HK-2 (cell line): ENCODE measurements around the gene TNFRSF1A.

Experiments
- DNase-seq: peaks from one replicate; pipeline ENCODE4 v3.0.0-alpha.2; 2018; ENCODE audit not compliant: unreplicated experiment

Gene TNFRSF1A

DNA sequence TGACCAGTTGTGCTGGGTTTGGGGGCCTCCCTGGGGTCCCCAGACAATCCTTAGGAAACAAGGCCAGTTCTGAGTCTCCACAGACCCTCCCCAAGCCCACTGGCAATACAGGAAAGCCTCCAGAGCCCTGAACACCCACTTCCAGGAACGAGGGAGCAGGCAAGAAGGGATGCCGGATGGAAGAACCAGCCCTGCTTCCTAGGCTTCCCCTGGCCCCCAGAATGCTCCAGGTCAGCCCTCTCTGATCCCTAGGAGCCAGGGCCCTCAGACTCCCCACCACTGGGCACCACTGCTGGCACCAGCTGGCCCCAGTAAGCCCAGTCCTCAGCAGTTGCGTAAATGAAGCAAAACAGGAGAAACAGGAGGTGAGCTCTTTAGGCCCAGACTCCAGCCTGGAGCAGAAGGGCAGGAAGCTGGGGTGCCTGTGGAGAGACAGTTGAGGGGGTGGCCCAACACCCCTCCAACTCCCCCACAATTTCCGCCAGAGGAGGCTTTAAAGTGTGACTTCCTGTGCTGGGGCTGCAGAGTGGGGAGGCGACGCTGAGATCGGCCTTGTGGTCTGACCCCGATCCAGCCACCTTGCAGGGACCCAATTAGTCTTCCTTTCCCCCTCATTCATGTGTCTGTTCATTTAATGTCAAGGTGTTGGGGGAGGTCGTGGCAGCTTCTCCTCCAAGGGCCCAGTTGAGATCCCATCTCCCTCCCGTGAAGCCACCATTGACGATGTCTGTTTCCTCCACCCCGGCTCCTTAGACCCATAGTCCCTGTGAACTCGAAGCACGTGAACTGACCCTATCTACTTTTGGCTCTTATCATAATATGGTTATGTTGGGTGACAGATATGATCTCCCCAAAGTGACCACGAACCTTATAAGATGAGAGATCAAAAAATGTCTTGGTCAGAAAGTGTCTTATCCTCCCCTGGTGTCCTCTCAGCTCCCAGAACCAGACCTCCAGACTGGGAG lies 4.7 kb downstream of the TNFRSF1A start:
- DNase-seq, result no peak

- peak; percentile 94 for DNase-seq
Observed at GRCh38 chr12:6336079-6336888, 5.6 kb downstream of the TNFRSF1A start.

DNA sequence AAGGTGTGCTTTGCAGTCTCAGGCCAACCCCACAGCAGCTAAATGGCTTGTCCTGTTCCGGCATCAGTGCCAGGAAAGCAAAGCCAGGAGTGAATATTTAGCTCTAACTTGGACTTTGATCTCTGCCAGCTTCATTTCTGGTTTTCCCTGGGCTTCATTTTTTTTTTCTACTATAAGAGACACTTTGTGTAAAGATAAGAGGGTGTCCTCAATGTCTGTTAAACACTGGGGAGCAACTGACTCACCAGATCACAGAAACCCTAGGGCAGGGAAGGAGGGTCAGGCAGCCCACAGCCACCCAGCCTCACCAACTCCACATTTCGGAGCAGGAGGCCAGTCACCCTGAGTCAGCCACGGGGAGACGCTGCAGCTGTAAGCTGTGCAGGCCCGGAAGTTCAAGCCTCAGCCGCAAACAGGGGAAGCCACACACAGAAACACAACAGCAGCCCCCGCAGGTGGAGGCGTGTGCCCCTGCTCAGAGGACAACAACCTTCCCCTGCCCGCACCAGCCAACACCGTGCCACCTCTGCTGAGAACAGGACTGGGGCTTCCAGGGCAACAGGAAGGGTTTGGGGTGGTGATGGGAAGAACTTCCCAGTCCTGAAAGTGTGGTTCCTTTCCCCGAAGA lies 6.3 kb downstream of the TNFRSF1A start:
- peak; percentile 86 for DNase-seq

DNA sequence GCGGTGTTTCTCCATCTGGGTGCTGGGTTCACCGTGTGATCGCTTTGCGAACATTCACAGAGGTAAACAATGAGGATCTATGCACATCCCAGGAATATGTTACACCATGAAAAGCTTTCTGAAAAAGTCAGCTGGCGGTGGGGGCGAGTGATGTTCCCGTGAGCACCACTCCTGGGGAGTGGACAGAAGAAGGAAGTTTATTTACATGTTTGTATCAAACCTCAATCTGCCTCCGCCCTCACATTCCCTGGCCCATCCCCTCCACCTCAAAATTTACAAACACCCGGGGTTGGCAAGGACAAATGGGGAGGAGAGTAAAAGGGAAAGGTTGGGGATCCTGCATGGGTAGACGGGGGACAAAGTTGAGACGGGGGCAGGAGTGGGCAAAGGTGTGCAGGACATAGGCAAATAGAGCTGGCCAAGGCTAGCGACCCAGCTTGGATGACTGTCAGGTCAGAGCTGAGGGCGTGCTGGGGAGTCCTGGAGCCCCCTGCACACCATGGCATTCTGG lies 6.9 kb downstream of the TNFRSF1A start:
- no peak for DNase-seq

- no peak for DNase-seq
Observed at GRCh38 chr12:6334359-6334758, 7.5 kb downstream of the TNFRSF1A start.

DNA sequence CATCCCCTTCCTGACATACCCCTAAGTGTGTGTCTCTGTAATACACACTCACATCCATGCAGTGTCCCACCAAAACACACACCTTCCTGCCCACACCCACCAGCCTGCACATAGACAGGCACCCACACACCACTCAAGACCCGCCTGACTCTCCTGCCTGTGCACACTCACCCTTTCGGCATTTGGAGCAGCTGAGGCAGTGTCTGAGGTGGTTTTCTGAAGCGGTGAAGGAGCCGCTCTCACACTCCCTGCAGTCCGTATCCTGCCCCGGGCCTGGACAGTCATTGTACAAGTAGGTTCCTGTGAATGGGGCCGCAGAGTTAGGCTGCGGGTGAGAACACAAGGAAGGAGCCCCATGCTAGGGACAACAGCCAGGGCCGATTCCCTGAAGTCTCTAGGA lies 8.3 kb downstream of the TNFRSF1A start:
- no peak for DNase-seq

- DNase-seq, result no peak
Observed at GRCh38 chr12:6333029-6333428, 8.8 kb downstream of the TNFRSF1A start.

GRCh38 chr12:6332459-6332858 lies 9.4 kb downstream of the TNFRSF1A start:
- DNase-seq, result no peak

DNA sequence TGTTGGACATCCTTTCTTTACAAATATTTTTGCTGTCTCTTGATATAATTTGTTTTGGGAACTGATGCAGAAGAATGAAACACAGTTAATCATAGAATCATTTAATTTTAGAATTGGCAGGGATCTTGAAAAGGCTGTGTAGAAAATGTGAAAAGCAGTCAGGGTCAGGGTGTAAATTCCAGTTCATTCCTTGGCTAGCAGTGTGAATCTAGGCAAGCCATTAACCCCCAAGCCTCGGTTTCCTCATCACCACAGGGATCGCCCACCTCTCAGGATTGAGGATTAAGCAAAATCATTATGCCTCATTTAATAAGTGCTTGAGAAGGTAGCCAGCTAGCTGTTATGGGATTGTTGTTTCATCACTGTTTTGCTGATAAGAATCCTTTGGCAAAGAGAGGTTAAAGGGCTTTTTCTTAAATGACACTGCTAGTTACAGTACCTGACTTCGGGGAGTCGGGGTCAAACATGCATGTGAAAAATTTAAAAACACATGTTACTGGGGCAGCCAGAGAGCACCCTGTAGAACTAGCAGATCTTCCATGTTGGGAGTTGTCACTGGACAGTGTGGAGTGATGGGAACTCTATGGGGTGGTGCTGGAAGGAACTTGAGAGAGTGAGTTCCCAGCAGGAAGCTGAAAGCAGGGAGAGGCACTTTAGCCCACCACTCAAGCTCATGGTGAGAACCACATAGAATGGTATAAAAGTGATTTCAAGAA lies 10.7 kb downstream of the TNFRSF1A start:
- no peak for DNase-seq

DNA sequence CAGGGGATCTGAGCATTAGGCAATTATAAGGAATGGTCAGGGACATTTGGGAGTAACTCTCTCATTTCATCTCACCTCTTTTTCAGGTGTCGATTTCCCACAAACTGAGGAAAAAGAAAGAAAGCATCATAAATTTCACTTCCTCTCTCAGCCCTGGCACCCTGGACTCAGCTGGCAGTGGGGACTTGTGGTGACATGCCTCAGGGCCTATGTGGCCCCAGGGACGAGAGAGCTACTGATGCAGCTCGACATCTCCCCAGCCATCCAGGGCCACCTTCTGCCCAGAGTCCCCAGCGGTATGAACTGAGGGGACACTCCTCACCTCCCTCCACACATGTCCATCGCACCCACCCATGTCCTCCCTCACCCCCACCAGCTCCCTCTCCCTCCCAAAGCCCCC lies 11.7 kb downstream of the TNFRSF1A start:
- DNase-seq, result no peak

DNA sequence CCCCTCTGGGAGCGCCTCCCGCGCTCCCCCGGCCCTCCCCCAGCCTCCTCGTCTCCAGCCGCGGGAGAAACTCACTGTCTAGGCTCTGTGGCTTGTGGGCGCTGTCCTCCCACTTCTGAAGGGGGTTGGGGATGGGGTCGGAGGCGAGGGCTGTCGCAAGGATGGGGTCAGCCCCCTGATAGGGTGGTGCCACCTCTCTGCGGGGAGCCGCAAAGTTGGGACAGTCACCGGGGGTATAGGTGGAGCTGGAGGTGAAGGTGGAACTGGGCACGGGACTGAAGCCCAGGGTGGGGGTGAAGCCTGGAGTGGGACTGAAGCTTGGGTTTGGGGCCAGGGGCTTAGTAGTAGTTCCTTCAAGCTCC lies 12.2 kb downstream of the TNFRSF1A start:
- DNase-seq, result no peak

DNA sequence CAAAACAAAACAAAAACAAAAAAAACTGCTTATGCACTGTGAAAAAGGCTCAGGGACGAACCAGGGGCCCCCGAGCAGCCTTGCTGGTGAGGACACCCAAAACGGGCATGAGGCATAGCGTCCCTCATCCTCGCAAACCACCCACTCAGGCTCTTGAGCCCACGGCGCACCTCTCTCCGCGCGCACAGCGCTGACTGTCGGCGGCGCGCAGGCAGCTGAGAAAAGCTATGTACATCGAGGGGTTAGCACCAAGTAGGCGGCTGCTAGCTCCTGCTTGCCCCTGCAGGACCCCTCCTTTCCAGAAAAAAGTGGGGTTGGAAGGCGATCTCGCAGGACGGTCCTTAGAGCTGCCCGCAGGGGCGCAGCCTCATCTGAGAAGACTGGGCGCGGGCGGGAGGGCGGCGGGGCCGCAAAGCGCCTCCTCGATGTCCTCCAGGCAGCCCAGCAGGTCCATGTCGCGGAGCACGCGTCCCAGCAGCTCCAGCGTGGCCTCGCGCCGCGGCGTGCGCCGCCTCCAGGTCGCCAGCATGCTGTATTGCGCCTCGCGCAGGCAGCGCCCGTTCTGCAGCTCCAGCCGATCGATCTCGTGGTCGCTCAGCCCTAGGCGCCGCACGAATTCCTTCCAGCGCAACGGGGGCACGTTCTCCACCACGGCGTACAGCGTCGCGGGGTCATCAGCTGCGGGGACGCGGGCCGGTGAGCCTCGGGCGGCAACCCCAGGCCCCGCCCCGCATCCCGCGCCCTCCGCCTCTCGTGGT lies 12.8 kb downstream of the TNFRSF1A start:
- no peak for DNase-seq

GRCh38 chr12:6328045-6328779 lies 13.7 kb downstream of the TNFRSF1A start:
- no peak for DNase-seq

DNA sequence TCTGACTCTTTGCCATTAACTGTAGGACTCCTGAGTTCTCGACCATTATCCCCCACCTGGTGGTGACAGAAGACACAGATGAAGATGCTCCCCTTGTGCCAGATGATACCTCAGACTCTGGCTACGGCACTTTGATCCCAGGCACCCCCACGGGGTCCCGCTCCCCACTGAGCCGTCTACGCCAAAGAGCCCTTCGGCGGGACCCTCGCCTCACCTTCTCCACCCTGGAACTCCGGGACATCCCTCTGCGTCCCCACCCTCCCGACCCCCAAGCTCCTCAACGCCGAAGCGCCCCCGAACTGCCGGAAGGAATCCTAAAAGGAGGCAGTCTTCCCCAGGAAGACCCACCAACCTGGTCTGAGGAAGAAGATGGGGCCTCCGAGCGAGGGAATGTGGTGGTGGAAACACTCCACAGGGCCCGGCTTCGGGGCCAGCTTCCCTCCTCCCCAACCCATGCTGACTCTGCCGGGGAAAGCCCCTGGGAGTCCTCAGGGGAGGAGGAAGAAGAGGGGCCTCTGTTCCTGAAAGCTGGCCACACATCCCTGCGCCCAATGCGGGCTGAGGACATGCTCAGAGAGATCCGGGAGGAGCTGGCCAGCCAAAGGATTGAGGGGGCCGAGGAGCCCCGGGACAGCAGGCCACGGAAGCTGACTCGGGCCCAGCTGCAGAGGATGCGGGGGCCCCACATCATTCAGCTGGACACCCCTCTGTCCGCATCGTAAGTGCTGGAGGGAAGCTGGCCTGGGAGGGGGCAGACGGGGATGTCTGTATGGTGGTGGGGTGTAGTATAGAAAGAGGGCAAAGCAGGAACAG lies 14.4 kb downstream of the TNFRSF1A start:
- no peak for DNase-seq

GRCh38 chr12:6326316-6327228 lies 15.3 kb downstream of the TNFRSF1A start:
- no peak for DNase-seq

DNA sequence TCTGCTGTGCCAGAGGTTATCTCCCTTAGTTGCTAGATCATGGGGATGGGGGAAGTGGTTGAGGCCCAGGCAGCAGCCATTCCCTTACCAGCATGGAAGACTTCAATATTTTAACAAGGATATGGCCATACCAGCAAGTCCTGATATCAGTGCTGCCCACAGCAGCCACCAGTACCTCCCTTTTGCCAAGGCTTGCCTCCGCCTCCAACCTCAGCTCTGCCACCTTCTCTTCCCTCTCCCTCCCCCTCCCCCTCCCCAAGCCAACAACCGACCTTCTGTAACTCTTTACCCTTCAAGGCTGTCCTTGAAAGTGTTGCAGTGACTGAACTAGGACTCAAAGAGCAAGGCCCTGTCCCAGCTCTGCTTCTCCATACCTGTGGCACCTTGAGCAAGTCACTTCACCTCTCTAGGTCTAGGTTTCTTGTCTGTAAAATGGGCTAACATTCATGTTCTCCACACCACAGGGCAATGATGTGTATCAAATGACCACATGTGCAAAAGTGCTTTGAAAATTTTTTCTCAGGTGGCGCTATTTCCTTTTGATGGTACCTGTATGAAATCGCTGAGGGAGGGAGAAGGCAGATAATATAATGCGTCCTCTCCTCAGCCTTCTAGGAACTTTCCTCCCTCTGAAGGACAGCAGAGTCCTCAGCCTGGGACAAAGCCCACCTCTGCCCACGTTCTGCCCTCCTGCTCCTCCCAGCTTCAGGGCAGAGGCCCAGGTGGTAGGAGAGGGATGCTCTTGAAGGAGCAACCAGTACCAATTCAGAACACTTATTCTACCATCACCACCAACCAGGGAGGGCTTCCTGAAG lies 16.7 kb downstream of the TNFRSF1A start:
- no peak for DNase-seq

DNA sequence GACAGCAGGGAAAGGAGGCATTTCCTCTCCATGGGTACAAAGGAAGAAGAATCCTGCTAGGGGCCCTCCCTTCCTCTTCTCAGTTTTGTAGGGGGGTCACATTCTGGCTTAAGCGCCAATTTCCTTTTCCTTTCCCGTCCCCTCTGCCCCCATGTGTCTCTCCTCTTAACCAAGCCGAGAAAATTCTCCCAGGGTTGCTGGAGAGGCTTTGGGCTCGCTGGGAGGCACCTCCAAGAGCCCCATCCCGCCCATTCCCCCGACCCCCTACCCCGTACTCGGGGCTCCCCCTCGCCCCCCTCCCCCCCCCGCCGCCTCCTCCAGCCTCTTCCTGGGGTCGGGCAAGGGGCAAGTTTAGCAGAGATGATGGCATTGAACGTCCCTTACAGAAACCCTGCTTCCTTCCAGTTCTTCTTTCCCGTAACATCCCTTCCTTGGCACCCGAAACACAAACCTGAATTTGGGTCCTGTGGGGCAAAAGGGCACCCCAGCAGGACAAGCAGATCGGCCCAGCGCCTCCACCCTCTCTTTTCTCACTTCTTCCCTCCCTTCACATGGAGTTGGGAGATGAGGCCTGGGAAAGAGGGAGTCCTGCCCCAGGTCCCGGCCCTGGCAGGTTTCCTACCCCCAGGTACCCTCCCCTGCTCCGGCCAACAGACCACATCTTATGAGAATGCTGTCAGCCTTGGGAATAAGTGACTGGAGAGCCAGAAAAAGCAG lies 17.7 kb downstream of the TNFRSF1A start:
- no peak for DNase-seq
